HG02798 (cell line): ENCODE data around the gene RNF225.
A peak's percentile ranks its signal among the peaks of the same experiment; 100 is the strongest.
"Not testable (repeated sequence)": the region's sequence is repeated elsewhere in the genome, so short reads cannot be mapped to it uniquely, and the experiment has no call there.

ENCODE experiments used
- ATAC-seq: cut with Tn5 transposase; IDR thresholded peaks from one replicate; pipeline ENCODE4 v1.9.1; 2021; ENCODE audit warnings: mild to moderate bottlenecking; ENCODE audit not compliant: unreplicated experiment, poor library complexity

Gene RNF225

DNA sequence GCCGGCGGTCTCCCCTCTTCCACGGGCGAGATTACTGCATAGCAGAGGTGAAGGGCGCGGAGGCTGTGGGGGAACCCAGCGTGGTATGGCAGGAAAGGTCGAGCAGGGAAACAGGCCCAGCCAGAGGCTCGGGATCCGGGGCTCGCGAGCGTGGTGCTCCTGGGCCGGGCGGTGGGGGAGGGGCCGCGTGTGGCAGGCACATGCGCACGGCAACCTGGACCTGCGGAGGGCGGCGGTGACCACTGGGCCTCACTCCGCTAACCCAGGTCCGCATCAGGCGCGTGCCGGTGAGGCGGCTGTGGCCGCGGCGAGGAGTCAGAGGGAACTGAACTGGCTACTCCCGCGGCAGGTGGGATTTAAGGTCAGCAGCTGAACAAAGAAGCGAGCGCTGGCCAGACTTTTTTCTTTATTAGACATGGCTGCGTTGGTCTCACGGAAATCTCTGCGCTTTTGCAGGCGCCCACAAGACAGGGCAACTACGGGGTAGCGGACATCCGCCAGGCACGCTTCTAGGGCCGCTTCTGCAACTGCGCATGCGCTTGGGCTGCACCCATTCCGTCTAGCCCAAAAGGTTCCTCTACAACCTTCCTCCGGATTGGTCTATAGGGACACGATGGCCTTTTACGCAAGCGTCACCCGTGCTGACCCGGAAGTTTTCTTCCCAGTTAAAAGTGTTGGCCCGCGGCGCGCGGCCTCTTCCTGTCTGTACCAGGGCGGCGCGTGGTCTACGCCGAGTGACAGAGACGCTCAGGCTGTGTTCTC is 8.7 kb upstream of the RNF225 start, which contains the start of gene RPS5:
RPS5 (plus strand) TSS at position 694 of the 762 bp plus-strand sequence. CDS start 869 bp downstream, outside the sequence.
- peak; percentile 91 for ATAC-seq

DNA sequence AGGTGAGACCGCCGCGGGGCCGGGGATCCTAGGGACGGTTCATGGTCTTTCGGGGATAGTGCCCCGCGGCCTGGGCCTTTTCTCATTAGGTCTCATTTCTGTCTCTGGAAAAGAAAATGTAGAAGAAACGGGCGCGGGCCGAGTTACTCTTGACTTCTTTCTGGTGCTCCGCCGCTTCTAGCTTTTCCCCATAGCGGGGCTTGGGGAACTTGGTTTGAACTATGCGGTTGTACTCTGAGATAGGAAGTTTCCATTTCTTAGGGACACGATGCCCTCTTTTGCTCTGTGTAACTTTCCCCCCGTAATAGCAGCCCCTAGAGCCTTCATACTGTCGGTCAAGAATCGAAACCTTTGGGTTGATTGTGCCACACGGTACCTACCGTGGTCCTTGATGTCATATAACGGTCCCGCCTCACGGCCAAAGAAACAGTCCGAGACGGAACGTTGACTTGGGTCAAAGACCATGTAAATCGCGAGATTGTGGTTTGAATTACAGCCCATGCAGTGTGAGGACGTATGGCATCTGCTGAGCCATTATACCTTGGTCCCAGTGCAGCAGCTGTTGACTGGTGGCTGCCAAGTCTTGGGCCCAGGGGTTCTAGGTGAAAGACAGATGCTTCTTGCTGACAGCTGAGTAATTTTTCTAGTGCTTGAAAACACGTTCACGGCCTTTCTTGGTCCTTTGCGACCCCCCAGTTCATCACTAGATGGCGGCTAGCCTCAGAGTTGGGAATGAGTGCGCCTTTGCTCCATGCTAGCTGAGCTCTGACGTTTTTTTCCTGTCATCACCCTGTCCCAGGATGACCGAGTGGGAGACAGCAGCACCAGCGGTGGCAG is 7.9 kb upstream of the RNF225 start:
- ATAC-seq: no peak

- no peak for ATAC-seq
Measured at GRCh38 chr19:58388175-58388526, 7.3 kb upstream of the RNF225 start.

DNA sequence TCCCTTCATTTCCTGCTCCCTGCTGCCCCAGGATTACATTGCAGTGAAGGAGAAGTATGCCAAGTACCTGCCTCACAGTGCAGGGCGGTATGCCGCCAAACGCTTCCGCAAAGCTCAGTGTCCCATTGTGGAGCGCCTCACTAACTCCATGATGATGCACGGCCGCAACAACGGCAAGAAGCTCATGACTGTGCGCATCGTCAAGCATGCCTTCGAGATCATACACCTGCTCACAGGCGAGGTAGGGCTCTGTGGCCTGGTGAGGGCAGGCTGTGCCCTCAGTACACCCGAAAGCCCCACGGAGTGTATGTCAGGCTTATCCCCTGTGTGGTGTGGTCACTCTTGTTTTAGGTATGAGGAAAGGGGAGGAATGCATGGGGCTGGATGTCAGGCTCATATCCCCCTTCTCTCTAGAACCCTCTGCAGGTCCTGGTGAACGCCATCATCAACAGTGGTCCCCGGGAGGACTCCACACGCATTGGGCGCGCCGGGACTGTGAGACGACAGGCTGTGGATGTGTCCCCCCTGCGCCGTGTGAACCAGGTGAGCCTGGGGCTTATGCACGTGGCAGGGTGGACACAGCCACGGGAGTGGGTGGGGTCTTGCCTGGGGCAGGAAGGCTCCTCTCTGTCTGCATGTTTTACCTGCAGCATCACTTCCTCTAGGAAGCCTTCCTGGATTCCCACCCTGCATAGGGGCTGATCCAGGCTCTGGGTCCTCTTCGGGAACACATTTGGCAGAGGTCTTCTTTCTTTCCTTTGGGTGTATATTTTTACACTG is 2.3 kb upstream of the RNF225 start:
- ATAC-seq: no peak

GRCh38 chr19:58393725-58394033 is 1.8 kb upstream of the RNF225 start:
- ATAC-seq: no peak

GRCh38 chr19:58394821-58395219 is 636 bp upstream of the RNF225 start:
- no peak for ATAC-seq

- ATAC-seq: no peak
Measured at GRCh38 chr19:58395979-58396627, 647 bp downstream of the RNF225 start.

DNA sequence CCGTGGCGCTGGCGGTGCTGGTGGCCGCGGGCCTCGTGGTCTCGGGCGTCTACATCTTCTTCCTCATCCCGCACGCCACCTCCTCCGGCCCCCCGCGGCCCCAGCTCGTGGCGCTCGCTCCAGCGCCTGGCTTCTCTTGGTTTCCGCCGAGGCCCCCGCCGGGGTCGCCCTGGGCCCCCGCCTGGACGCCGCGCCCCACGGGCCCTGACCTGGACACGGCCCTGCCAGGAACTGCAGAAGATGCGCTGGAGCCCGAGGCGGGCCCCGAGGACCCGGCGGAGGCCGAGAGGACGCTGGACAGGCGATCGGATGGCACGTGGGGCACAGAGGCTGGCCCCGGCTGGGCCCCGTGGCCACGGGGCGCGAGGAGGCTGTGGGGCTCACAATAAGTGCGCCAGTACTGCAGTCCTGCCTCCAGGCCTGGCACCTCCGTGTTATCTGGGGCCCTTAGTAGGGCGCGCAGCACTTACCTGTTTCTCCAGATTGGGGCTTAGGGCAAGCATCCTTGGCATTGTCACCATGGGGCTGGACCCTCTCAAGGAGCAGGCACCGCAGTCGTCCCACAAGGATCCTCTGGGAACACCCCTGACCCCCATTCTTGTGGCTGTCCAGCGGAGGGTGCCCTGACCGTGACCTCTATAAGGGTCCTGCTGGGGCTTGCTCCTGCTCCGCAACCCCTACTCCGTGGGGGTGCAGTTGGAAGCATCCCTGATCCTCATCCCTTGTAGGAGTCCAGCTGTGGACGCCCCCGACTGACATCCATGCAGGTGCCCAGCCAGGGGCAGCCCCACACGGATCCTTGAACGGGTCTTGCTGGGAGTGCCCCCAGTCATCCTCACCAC is 1.5 kb downstream of the RNF225 start:
- ATAC-seq: no peak

GRCh38 chr19:58397533-58398037 is 2.1 kb downstream of the RNF225 start:
- no peak for ATAC-seq

GRCh38 chr19:58398087-58398486 is 2.6 kb downstream of the RNF225 start:
- ATAC-seq: no peak

GRCh38 chr19:58398545-58398944 is 3.1 kb downstream of the RNF225 start:
- no peak for ATAC-seq

DNA sequence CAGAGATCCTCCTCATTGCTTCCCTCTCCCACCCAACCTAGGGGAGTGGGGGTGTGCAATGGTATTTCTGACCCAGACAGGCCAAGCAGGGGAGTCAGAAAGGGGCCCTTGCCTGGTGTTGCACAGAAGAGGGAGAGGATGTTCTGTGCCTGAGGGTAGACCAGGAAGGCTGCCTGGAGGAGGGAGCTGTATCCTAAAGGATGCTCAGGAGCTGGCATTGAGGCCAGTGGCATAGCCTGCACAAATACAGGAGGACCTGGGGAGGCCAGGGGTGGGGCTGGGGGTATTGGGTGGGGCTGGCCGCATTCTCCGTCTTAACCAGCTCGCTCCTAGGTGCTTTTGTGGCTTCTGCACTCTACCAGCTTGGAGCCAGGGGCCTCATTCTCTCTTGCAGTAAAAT is 4.4 kb downstream of the RNF225 start:
- ATAC-seq: no peak

DNA sequence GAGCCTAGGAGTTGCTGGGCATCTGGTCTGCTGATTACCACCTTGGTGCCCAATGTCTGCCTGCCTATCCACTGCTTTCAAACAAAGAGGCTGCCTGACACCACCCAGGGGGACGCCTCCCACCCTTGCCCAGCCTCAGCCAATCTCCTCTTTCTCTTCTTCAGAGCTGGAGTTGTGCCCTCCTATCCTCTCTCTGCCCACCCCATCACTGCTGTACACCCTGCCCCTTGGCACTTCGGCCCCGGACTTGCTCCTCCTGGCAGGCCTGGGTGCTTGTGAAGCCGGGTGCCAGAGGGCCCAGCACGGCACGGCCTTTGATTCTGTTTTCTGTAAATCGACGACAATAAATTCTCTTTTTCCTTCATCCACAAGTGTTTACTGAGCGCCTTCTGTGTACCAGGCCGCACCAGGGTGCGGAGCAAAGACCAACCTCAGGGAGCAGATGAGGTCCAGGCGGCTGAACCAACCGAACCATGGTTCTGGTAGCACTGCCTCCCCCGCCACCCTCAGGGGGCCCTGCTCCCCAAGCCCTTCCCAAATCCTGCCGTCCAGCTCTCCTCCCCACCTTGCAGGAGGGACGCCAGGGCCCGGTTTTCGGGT is 5.0 kb downstream of the RNF225 start:
- no peak for ATAC-seq

DNA sequence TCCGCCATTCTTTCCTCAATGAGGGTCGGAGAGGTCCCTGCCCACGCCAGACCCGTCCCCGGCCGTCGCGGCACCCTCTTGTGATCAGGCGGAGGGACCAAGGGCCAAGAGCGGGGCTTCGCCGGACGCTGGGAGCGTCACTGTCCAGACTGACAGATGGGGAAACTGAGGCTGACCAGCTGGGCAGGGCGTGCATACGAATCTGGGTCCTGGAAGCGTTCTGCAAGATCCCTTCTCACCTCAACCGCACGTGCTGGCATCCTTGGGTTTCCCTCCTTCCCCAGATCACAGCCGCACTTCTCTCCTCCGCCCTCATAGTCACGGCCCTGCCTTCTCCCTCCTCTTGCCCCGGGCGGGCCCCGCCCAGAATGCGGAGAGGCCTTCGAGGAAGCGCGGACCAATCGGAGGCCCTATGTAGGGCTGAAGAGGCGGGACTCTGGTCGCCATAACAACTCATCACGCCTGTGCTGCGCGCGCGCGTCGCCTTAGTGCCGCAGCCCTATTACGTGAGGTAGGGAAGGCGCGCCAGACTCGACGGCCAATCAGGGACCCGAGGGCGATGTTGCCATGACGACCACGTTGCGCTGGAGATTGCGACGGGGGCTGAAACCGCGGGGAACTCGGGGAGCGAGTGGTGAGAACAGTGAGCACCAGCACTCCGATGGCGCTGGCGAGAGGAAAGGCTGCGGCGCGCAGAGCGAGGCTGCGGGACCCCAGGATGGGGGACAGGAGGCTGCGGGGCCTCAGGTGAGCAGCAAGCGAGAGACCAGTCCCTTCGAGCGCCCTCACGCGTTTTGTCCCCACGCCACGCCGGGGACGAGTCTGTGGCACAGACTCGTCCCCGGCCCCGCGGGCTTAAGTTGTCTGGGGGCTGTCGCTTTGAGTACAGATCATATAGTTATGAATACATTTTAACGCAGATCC is 5.7 kb downstream of the RNF225 start:
- peak; percentile 99 for ATAC-seq

GRCh38 chr19:58401840-58402421 is 6.5 kb downstream of the RNF225 start:
- no peak for ATAC-seq

DNA sequence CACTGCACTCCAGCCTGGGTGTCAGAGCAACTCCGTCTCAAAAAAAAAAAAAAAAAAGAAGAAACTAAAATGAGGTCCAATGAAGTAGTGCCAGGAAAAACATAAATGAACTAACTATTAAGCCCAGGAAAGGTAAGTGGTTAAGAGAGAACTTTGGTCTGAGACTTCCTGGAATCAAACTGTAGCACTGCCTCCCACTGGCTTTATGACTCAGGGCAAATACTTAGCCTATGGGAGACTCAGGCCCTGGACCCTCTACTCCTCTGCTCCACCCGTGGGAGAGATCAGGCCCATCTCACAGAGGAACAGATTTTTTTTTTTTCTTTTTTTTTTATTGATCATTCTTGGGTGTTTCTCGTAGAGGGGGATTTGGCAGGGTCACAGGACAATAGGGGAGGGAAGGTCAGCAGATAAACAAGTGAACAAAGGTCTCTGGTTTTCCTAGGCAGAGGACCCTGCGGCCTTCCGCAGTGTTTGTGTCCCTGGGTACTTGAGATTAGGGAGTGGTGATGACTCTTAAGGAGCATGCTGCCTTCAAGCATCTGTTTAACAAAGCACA is 8.5 kb downstream of the RNF225 start:
- ATAC-seq: not testable (repeated sequence)
